Esophagus squamous epithelium (tissue), 5 donors: Measurements from ENCODE around the gene MALT1. TPM values are rescaled to one million over a fixed set of nuclear protein-coding genes. Genes with fewer than 3 reads are reported as not detected.

ENCODE experiments used
- DNase-seq: peaks from one replicate; lab custom pipeline; 2025; lab: John Stamatoyannopoulos, UW
- H3K27ac ChIP-seq, 4 donors: fragments of 200-600 bp; sonication (generic); one replicate each; pipeline ENCODE4 v1.5.1; 2016 to 2019; ENCODE audit warnings: mild to moderate bottlenecking in 1 of 4
- H3K27me3 ChIP-seq, 4 donors: fragments of 200-600 bp; sonication (generic); 1 replicate in 3 of 4; 2 replicates in 1 of 4; pipeline versions ENCODE4 v1.5.1 to v1.6.0; 2017 to 2021; ENCODE audit warnings: antibody characterized with exemption in 1 of 4
- H3K36me3 ChIP-seq, 3 donors: fragments of 200-600 bp; sonication (generic); one replicate each; pipeline ENCODE4 v1.5.1; 2016 to 2019
- H3K4me1 ChIP-seq, 3 donors: fragments of 200-600 bp; sonication (generic); one replicate each; pipeline ENCODE4 v1.5.1; 2017 to 2019
- H3K4me3 ChIP-seq, 4 donors: fragments of 200-600 bp; sonication (generic); 1 replicate in 3 of 4; 2 replicates in 1 of 4; pipeline ENCODE4 v1.5.1; 2016 to 2019; ENCODE audit warnings: mild to moderate bottlenecking in 2 of 4, moderate library complexity in 1 of 4
- H3K9me3 ChIP-seq, 3 donors: fragments of 200-600 bp; sonication (generic); one replicate each; pipeline ENCODE4 v1.5.1; 2016 to 2019
- CTCF ChIP-seq, 6 experiments: fragments of 450-650 bp in 4 of 6; fragments of 200-600 bp in 2 of 6; sonication (generic) in 2 of 6; IDR thresholded peaks; one replicate each; pipeline ENCODE4 v1.5.1; 2016 to 2019; ENCODE audit warnings: antibody characterized with exemption in 6 of 6, mild to moderate bottlenecking in 4 of 6, moderate library complexity in 4 of 6
- POLR2A ChIP-seq, 4 donors: fragments of 450-650 bp; IDR thresholded peaks; one replicate each; pipeline ENCODE4 v1.6.1; 2017; ENCODE audit warnings: antibody characterized with exemption in 4 of 4, mild to moderate bottlenecking in 4 of 4, moderate library complexity in 3 of 4
- WGBS, 2 donors: methylation state at CpG; one replicate each; pipeline ENCODE4 v1.1.5; 2018; 5-methylcytosine and 5-hydroxymethylcytosine counted together
- intact Hi-C: fragments of 100-400 bp; cut with DNase I; formaldehyde crosslinking; loops from one replicate; pipeline ENCODE4 v1.15.0; 2022
- total RNA-seq, 4 donors: library from RNA; depleted of rRNA; stranded (reverse); fragments of >200 nt; gene quantifications; one replicate each; pipeline ENCODE4 v1.1.0, GENCODE V29; 2016
- donor health status: DM: yes; HTN: yes; CAD: no.

Gene MALT1
- total RNA-seq, 4 donors from 2014 or later: 25.2 to 48.6 (median 30.7) TPM

- TF ChIP-seq CTCF (IDR thresholded peaks at IDR 0.05) (no peak), POLR2A (IDR thresholded peaks at IDR 0.05) (no peak)
- Histone ChIP-seq H3K4me1 (peaks cover 0 to 12% (median 0%) of the 10 kb centered on the region in 3 donors), H3K4me3 (no peak overlapping the region), H3K9me3 (no peaks in the 10 kb centered on the region), H3K27ac (no peak overlapping the region), H3K27me3 (no peaks in the 10 kb centered on the region), H3K36me3 (no peaks in the 10 kb centered on the region)
- intact Hi-C loops: no loop called here
- 91 to 98% methylated on average over 9 of the region's 9 CpGs for WGBS, 2 donors
- no peak for DNase-seq
Observed at GRCh38 chr18:58660915-58661314, 10.3 kb upstream of the MALT1 start.

GRCh38 chr18:58661423-58661822, 9.8 kb upstream of the MALT1 start:
- no peaks in the 10 kb centered on the region for H3K9me3 ChIP-seq
- TF ChIP-seq CTCF (IDR thresholded peaks at IDR 0.05) (no peak), POLR2A (IDR thresholded peaks at IDR 0.05) (no peak)
- no peak overlapping the region for H3K4me3 ChIP-seq
- no peak for DNase-seq
- H3K27ac ChIP-seq: no peak overlapping the region
- intact Hi-C loops: no loop called here
- peaks cover 0 to 12% (median 0%) of the 10 kb centered on the region in 3 donors for H3K4me1 ChIP-seq
- no peaks in the 10 kb centered on the region for H3K36me3 ChIP-seq
- H3K27me3 ChIP-seq: no peaks in the 10 kb centered on the region
- 84 to 94% methylated on average over 3 of the region's 3 CpGs for WGBS, 2 donors

DNA sequence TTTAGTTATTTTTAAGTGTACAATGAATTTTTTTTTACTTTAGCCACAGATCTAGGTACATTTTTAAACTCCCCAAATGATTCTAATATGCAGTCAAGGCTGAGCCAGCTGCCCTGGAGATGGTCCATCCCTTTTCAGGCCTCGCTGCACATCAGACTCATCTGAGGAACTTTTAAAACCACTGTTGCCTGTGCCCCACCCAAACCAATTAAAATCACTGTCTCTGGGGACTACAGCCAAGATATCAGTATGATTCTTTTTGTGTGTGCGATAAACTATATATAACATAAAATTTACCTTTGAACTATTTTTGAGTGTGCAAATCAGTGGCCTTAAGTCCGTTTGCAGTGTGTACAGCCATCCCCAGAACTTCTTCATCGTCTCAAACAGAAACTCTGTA, 9.1 kb upstream of the MALT1 start:
- intact Hi-C loops: no loop called here
- WGBS, 2 donors: 58 to 68% methylated on average over 4 of the region's 4 CpGs

DNA sequence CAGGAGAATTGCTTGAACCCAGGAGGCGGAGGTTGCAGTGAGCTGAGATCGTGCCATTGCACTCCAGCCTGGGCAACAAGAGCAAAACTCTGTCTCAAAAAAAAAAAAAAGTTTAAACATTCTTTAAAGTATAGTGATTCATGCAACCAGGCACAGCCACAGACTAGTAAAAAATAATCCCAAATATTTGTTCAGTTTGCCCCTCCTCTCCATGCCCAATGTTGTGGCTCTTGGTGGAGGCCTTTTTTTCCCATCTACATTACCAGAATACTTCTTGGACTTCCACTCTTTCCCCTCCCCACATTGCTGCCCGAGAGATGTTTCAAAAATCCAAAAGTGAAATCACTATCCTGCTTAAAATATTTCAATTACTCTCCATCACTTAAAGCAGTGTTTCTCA, 5.1 kb upstream of the MALT1 start:
- 78 to 88% methylated on average over 2 to 3 of the region's 3 CpGs for WGBS, 2 donors

More for the DNA sequence above, 9.1 kb upstream of the MALT1 start:
- H3K9me3 ChIP-seq: no peaks in the 10 kb centered on the region
- no peak overlapping the region for H3K4me3 ChIP-seq
- H3K4me1 ChIP-seq: peaks cover 0 to 12% (median 0%) of the 10 kb centered on the region in 3 donors
- TF ChIP-seq CTCF (IDR thresholded peaks at IDR 0.05) (no peak), POLR2A (IDR thresholded peaks at IDR 0.05) (no peak)
- H3K36me3 ChIP-seq: no peaks in the 10 kb centered on the region
- no peak for DNase-seq
- H3K27ac ChIP-seq: no peak overlapping the region
- no peaks in the 10 kb centered on the region for H3K27me3 ChIP-seq

DNA sequence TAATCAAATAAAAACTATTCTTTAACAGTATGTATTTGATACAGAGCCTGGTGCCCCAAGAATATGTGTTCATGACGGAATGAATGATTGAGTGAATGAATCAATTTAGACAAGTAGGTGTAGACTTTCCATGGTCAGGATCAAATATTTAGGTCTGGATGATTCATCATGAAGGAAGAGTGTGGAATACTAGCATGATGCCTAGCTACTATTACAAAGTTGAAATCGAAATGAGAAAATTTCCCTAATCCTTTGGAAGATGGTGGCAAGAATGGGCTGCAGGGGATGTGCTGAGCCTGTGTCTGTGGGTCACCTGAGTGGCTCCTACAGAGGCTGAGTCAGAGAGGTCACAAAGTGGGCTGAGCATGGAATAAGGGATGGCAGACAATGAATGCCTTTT, 3.1 kb upstream of the MALT1 start:
- TF ChIP-seq CTCF (IDR thresholded peaks at IDR 0.05) (no peak), POLR2A (IDR thresholded peaks at IDR 0.05) (no peak)
- 83 to 94% methylated on average over 2 of the region's 2 CpGs for WGBS, 2 donors
- Histone ChIP-seq H3K27me3 (no peaks in the 10 kb centered on the region), H3K9me3 (no peaks in the 10 kb centered on the region), H3K27ac (peak overlapping the region in 1 of 4 donors; percentile 23), H3K4me1 (peaks cover 12 to 36% (median 20%) of the 10 kb centered on the region in 3 donors), H3K4me3 (no peak overlapping the region), H3K36me3 (no peaks in the 10 kb centered on the region)
- intact Hi-C loops: no loop called here
- no peak for DNase-seq

More for the DNA sequence above, 5.1 kb upstream of the MALT1 start:
- Histone ChIP-seq H3K36me3 (no peaks in the 10 kb centered on the region), H3K4me1 (peaks cover 4 to 25% (median 15%) of the 10 kb centered on the region in 3 donors), H3K27ac (no peak overlapping the region), H3K9me3 (no peaks in the 10 kb centered on the region), H3K27me3 (no peaks in the 10 kb centered on the region), H3K4me3 (no peak overlapping the region)
- intact Hi-C loops: no loop called here
- DNase-seq: no peak
- no peak for TF ChIP-seq CTCF (IDR thresholded peaks at IDR 0.05)
- no peak for TF ChIP-seq POLR2A (IDR thresholded peaks at IDR 0.05)
